Heart left ventricle (tissue), 16 donors: ENCODE results near the gene ABCA1. TPM values are rescaled to one million over a fixed set of nuclear protein-coding genes. Genes with fewer than 3 reads are reported as not detected.

Experiments
- ATAC-seq, 4 donors: fragments of 200-7000 bp; cut with Tn5 transposase; one replicate each; pipeline ENCODE4 v1.9.1; 2020 to 2022; ENCODE audit warnings: moderate library complexity in 4 of 4, mild to moderate bottlenecking in 3 of 4, moderate number of reproducible peaks in 1 of 4
- DNase-seq, 5 donors: peaks; one replicate each; pipeline ENCODE4 v3.0.0-alpha.2; 2020
- H3K27ac ChIP-seq, 12 donors: fragments of 200-600 bp; sonication (generic) in 4 of 12; one replicate each; pipeline versions ENCODE4 v1.5.0 to v1.8.0; 2016 to 2022; ENCODE audit warnings: mild to moderate bottlenecking in 2 of 12
- H3K27me3 ChIP-seq, 9 donors: fragments of 200-600 bp; sonication (generic) in 2 of 9; one replicate each; pipeline versions ENCODE4 v1.5.1 to v1.8.0; 2016 to 2022; ENCODE audit warnings: mild to moderate bottlenecking in 3 of 9
- H3K36me3 ChIP-seq, 9 donors: fragments of 200-600 bp; sonication (generic) in 2 of 9; one replicate each; pipeline versions ENCODE4 v1.5.0 to v1.8.0; 2018 to 2022; ENCODE audit warnings: mild to moderate bottlenecking in 2 of 9
- H3K4me1 ChIP-seq, 12 donors: fragments of 200-600 bp; sonication (generic) in 4 of 12; one replicate each; pipeline versions ENCODE4 v1.5.0 to v1.8.0; 2016 to 2022; ENCODE audit warnings: mild to moderate bottlenecking in 3 of 12
- H3K4me3 ChIP-seq, 12 donors: fragments of 200-600 bp; sonication (generic) in 4 of 12; one replicate each; pipeline versions ENCODE4 v1.5.0 to v1.8.0; 2017 to 2022; ENCODE audit warnings: mild to moderate bottlenecking in 9 of 12, moderate library complexity in 4 of 12
- H3K9me3 ChIP-seq, 12 donors: fragments of 200-600 bp; sonication (generic) in 4 of 12; one replicate each; pipeline versions ENCODE4 v1.5.0 to v1.8.0; 2016 to 2022; ENCODE audit warnings: mild to moderate bottlenecking in 1 of 12
- POLR2A ChIP-seq, 2 donors: fragments of 450-650 bp; IDR thresholded peaks; one replicate each; pipeline ENCODE4 v1.6.1; 2017; ENCODE audit warnings: antibody characterized with exemption in 2 of 2, mild to moderate bottlenecking in 2 of 2, moderate library complexity in 2 of 2
- WGBS, 4 donors: extraction: QIAGEN DNeasy Blood & Tissue Kit in 2 of 4; methylation state at CpG; one replicate each; pipeline versions ENCODE4 v1.1.5 to v1.1.7; 2013 to 2018; 5-methylcytosine and 5-hydroxymethylcytosine counted together
- intact Hi-C, 10 donors: fragments of 100-400 bp; cut with DNase I; formaldehyde crosslinking; loops; one replicate each; pipeline versions ENCODE4 v1.11.1 to v1.14.2; 2022
- polyA plus RNA-seq, 2 donors: library from polyadenylated mRNA; stranded (reverse); fragments of 200-250 nt; gene quantifications; one replicate each; pipeline ENCODE4 v1.2.3, GENCODE V29; 2013
- total RNA-seq, 9 donors: library from RNA; depleted of rRNA in 2 of 9; stranded (reverse); fragments of >200 nt in 2 of 9; fragmentation: NEBNext Ultra II Directional in 3 of 9; extraction: Animal tissue kit (Norgen Biotek cat#: 25700) in 3 of 9; gene quantifications; one replicate each; pipeline versions ENCODE4 v1.1.0 to v1.2.4, GENCODE V29; 2016 to 2023
- TF ChIP-seq, protein P1 (sequence below), 12 donors: fragments of 200-600 bp; sonication (generic) in 4 of 12; IDR thresholded peaks; one replicate each; pipeline versions ENCODE4 v1.5.0 to v1.8.0; 2018 to 2022; ENCODE audit warnings: antibody characterized with exemption in 12 of 12, mild to moderate bottlenecking in 5 of 12
- donor health status: ischemic (EF 13 %, LVEDD 7.1; RV severe dilation, severe dysfunction).
- donor health status: healthy with polysubstance abuse.
- donor health status: DM: no; HTN: yes; CAD: no.
- donor health status: DM: no; HTN: no; CAD: no.
- donor health status: ischemic (EF 25% LVEDD 6.9; RV normal size, moderate dysfunction).
- donor health status: ischemic (EF 25% LVEDD 5.7; RV mildly dilated, moderate dysfunction).
- donor health status: healthy.
- donor health status: DM: yes; HTN: yes; CAD: no.
- donor health status: ischemic (EF 35%, LVEDD 5.7; RV mildly dilated, moderate dysfunction).
- donor health status: nonischemic (EF 11% LVEDD 7.7; RV severe dilation, severe dysfunction).
- donor health status: DM: yes; HTN: yes; CAD: no.
- donor health status: PGD.
- donor health status: ischemic (EF 29% LVEDD 5.4; RV normal size, mild dysfunction).
- donor health status: nonischemic (EF 23%, LVEDD 6.1; RV moderate dilation, normal function).

ABCA1 gene
- total and polyA plus RNA-seq, 11 donors = 2.1 to 45.3 (median 10.6) TPM

DNA sequence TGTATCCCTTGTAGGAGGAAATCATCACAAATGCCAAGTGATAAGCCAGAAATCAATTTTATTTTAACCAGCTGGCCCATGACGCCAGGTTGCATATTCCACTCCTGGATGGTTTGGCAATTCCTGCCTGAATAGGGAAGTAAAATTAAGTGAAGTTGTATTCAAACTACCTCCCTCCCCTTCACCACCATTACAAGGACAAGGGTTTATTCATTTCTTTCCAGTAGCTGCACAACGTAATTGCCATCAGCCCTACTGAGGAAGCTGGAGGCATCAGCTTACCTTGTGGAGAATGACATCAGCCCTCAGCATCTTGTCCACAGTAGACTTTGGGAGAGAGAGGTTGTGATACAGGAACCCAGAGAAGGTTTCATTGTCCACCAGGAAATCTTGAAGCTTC, 66.6 kb downstream of the ABCA1 start:
- Histone ChIP-seq H3K9me3 (no peaks in the 10 kb centered on the region), H3K27me3 (no peaks in the 10 kb centered on the region), H3K4me3 (no peak overlapping the region), H3K36me3 (peaks cover 0 to 58% (median 25%) of the 10 kb centered on the region in 9 donors), H3K4me1 (peaks cover 0 to 56% (median 26%) of the 10 kb centered on the region in 12 donors), H3K27ac (peak overlapping the region in 1 of 12 donors; percentile 75)
- no peak for ATAC-seq
- intact Hi-C loops = loop anchor here in 9 of 10 donors (5.0 to 10.0 kb wide), 9 partner anchors 63 to 556 kb away; partner anchors contain the start of genes ABCA1 (in 3 of the 9) and SLC44A1 (in 1 of the 9)
- DNase-seq = no peak
- TF ChIP-seq, protein P1, sequence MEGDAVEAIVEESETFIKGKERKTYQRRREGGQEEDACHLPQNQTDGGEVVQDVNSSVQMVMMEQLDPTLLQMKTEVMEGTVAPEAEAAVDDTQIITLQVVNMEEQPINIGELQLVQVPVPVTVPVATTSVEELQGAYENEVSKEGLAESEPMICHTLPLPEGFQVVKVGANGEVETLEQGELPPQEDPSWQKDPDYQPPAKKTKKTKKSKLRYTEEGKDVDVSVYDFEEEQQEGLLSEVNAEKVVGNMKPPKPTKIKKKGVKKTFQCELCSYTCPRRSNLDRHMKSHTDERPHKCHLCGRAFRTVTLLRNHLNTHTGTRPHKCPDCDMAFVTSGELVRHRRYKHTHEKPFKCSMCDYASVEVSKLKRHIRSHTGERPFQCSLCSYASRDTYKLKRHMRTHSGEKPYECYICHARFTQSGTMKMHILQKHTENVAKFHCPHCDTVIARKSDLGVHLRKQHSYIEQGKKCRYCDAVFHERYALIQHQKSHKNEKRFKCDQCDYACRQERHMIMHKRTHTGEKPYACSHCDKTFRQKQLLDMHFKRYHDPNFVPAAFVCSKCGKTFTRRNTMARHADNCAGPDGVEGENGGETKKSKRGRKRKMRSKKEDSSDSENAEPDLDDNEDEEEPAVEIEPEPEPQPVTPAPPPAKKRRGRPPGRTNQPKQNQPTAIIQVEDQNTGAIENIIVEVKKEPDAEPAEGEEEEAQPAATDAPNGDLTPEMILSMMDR (IDR thresholded peaks at IDR 0.05) = no peak
- TF ChIP-seq POLR2A (IDR thresholded peaks at IDR 0.05) = no peak
- 67 to 79% (median 74%) methylated on average over 2 of the region's 2 CpGs for WGBS, 4 donors

DNA sequence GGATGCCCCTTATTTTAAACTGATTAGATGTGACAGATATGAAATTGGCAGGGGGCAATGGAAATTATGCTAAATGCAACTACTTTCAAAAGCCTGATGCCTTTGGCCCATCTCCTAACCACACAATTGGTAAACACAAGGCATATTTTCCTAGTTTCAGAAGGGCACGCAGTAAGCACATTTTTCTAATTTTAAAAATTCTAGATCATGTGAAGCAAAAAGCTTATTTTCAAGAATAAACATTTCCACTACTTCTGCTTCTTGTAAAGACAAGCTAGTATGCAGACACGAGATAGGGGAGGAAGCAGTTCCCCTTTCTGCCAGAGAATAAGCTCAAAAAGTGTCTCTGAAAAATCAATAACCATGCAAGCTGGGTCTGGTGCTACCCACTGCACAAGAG, 67.7 kb downstream of the ABCA1 start:
- no peak for DNase-seq
- WGBS, 4 donors = 60 to 71% (median 65%) methylated on average over 2 of the region's 2 CpGs

DNA sequence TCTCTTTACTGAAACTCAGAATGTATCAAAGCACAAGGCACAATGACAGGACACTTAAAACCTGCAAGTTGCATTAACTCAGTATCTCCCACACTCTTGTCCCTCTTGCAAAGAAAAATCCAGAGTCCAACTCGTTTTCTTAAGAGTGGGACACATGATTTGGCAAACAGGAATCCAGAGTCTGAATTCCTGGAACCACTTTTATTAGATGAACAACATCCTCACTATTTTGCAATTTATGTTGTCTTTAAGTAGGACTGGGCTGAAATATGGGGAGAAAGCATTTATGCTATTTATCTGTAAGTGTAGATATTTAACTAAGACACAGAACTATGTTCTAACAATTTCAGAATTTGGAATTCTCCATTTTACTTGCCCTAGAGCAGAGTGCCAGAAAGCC, 69.1 kb downstream of the ABCA1 start:
- Histone ChIP-seq H3K4me3 (no peak overlapping the region), H3K9me3 (no peaks in the 10 kb centered on the region), H3K36me3 (peaks cover 0 to 70% (median 44%) of the 10 kb centered on the region in 9 donors), H3K4me1 (peaks cover 0 to 41% (median 20%) of the 10 kb centered on the region in 12 donors), H3K27me3 (no peaks in the 10 kb centered on the region), H3K27ac (peak overlapping the region in 1 of 12 donors; percentile 75)
- TF ChIP-seq, protein P1 (IDR thresholded peaks at IDR 0.05) = no peak
- no peak for TF ChIP-seq POLR2A (IDR thresholded peaks at IDR 0.05)
- ATAC-seq (no peak), DNase-seq (no peak)
- intact Hi-C loops = loop anchor here in 1 of 10 donors (10.0 kb wide), 1 partner anchor 556 kb away; no protein-coding TSS in a partner anchor
- WGBS, 4 donors = 22 to 42% (median 30%) methylated on average over 1 of the region's 1 CpG

More for the DNA sequence above, 67.7 kb downstream of the ABCA1 start:
- peak overlapping the region in 3 of 12 donors; percentile 13 to 75 (median 37) for H3K27ac ChIP-seq
- H3K9me3 ChIP-seq = no peaks in the 10 kb centered on the region
- intact Hi-C loops = loop anchor here in 9 of 10 donors (5.0 to 10.0 kb wide), 9 partner anchors 65 to 557 kb away; partner anchors contain the start of genes ABCA1 (in 3 of the 9) and SLC44A1 (in 1 of the 9)
- H3K4me3 ChIP-seq = no peak overlapping the region
- ATAC-seq = peak in 1 of 4 donors; percentile 15
- peaks cover 0 to 61% (median 35%) of the 10 kb centered on the region in 9 donors for H3K36me3 ChIP-seq
- H3K4me1 ChIP-seq = peaks cover 0 to 55% (median 26%) of the 10 kb centered on the region in 12 donors
- TF ChIP-seq, protein P1 (IDR thresholded peaks at IDR 0.05) = no peak
- TF ChIP-seq POLR2A (IDR thresholded peaks at IDR 0.05) = no peak
- H3K27me3 ChIP-seq = no peaks in the 10 kb centered on the region

DNA sequence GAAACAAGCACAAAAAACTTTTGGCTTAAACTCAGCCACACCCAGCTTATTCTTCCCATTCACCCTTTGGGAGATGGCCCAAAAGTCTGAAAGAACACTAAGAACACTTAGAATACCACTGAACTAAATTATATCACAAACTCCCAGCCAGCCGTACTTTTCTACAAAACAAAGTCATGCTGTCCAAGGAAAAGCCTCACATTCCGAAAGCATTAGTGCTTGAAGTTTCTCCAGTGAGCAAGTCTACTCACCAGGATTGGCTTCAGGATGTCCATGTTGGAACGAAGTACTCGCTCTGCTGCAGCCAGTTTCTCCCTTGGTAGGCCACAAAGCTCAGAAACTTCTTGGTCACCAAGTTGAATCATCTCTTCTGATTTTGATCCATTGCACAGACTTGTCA, 69.7 kb downstream of the ABCA1 start:
- intact Hi-C loops = loop anchor here in 1 of 10 donors (10.0 kb wide), 1 partner anchor 557 kb away; no protein-coding TSS in a partner anchor
- H3K27ac ChIP-seq = no peak overlapping the region
- DNase-seq = no peak
- peak; percentile 16 to 52 (median 36) for ATAC-seq
- H3K4me1 ChIP-seq = peaks cover 0 to 35% (median 14%) of the 10 kb centered on the region in 12 donors
- H3K36me3 ChIP-seq = peaks cover 0 to 76% (median 44%) of the 10 kb centered on the region in 9 donors
- no peaks in the 10 kb centered on the region for H3K27me3 ChIP-seq
- 65 to 83% (median 80%) methylated on average over 4 of the region's 4 CpGs for WGBS, 4 donors
- no peaks in the 10 kb centered on the region for H3K9me3 ChIP-seq
- H3K4me3 ChIP-seq = no peak overlapping the region
- TF ChIP-seq, protein P1 (IDR thresholded peaks at IDR 0.05) = no peak
- no peak for TF ChIP-seq POLR2A (IDR thresholded peaks at IDR 0.05)
